Heart left ventricle (tissue), 16 donors: ENCODE results near the gene LIPF. TPM values are rescaled to one million over a fixed set of nuclear protein-coding genes. Genes with fewer than 3 reads are reported as not detected.

Experiments used
- ATAC-seq, 4 donors: fragments of 200-7000 bp; cut with Tn5 transposase; one replicate each; pipeline ENCODE4 v1.9.1; 2020 to 2022; ENCODE audit warnings: moderate library complexity in 4 of 4, mild to moderate bottlenecking in 3 of 4, moderate number of reproducible peaks in 1 of 4
- DNase-seq, 5 donors: peaks; one replicate each; pipeline ENCODE4 v3.0.0-alpha.2; 2020
- H3K27ac ChIP-seq, 12 donors: fragments of 200-600 bp; sonication (generic) in 4 of 12; one replicate each; pipeline versions ENCODE4 v1.5.0 to v1.8.0; 2016 to 2022; ENCODE audit warnings: mild to moderate bottlenecking in 2 of 12
- H3K27me3 ChIP-seq, 9 donors: fragments of 200-600 bp; sonication (generic) in 2 of 9; one replicate each; pipeline versions ENCODE4 v1.5.1 to v1.8.0; 2016 to 2022; ENCODE audit warnings: mild to moderate bottlenecking in 3 of 9
- H3K36me3 ChIP-seq, 9 donors: fragments of 200-600 bp; sonication (generic) in 2 of 9; one replicate each; pipeline versions ENCODE4 v1.5.0 to v1.8.0; 2018 to 2022; ENCODE audit warnings: mild to moderate bottlenecking in 2 of 9
- H3K4me1 ChIP-seq, 12 donors: fragments of 200-600 bp; sonication (generic) in 4 of 12; one replicate each; pipeline versions ENCODE4 v1.5.0 to v1.8.0; 2016 to 2022; ENCODE audit warnings: mild to moderate bottlenecking in 3 of 12
- H3K4me3 ChIP-seq, 12 donors: fragments of 200-600 bp; sonication (generic) in 4 of 12; one replicate each; pipeline versions ENCODE4 v1.5.0 to v1.8.0; 2017 to 2022; ENCODE audit warnings: mild to moderate bottlenecking in 9 of 12, moderate library complexity in 4 of 12
- H3K9me3 ChIP-seq, 12 donors: fragments of 200-600 bp; sonication (generic) in 4 of 12; one replicate each; pipeline versions ENCODE4 v1.5.0 to v1.8.0; 2016 to 2022; ENCODE audit warnings: mild to moderate bottlenecking in 1 of 12
- POLR2A ChIP-seq, 2 donors: fragments of 450-650 bp; IDR thresholded peaks; one replicate each; pipeline ENCODE4 v1.6.1; 2017; ENCODE audit warnings: antibody characterized with exemption in 2 of 2, mild to moderate bottlenecking in 2 of 2, moderate library complexity in 2 of 2
- WGBS, 4 donors: extraction: QIAGEN DNeasy Blood & Tissue Kit in 2 of 4; methylation state at CpG; one replicate each; pipeline versions ENCODE4 v1.1.5 to v1.1.7; 2013 to 2018; 5-methylcytosine and 5-hydroxymethylcytosine counted together
- intact Hi-C, 10 donors: fragments of 100-400 bp; cut with DNase I; formaldehyde crosslinking; loops; one replicate each; pipeline versions ENCODE4 v1.11.1 to v1.14.2; 2022
- polyA plus RNA-seq, 2 donors: library from polyadenylated mRNA; stranded (reverse); fragments of 200-250 nt; gene quantifications; one replicate each; pipeline ENCODE4 v1.2.3, GENCODE V29; 2013
- total RNA-seq, 9 donors: library from RNA; depleted of rRNA in 2 of 9; stranded (reverse); fragments of >200 nt in 2 of 9; fragmentation: NEBNext Ultra II Directional in 3 of 9; extraction: Animal tissue kit (Norgen Biotek cat#: 25700) in 3 of 9; gene quantifications; one replicate each; pipeline versions ENCODE4 v1.1.0 to v1.2.4, GENCODE V29; 2016 to 2023
- TF ChIP-seq, protein P1 (sequence below), 12 donors: fragments of 200-600 bp; sonication (generic) in 4 of 12; IDR thresholded peaks; one replicate each; pipeline versions ENCODE4 v1.5.0 to v1.8.0; 2018 to 2022; ENCODE audit warnings: antibody characterized with exemption in 12 of 12, mild to moderate bottlenecking in 5 of 12
- donor health status: ischemic (EF 13 %, LVEDD 7.1; RV severe dilation, severe dysfunction).
- donor health status: healthy with polysubstance abuse.
- donor health status: DM: no; HTN: yes; CAD: no.
- donor health status: DM: no; HTN: no; CAD: no.
- donor health status: ischemic (EF 25% LVEDD 6.9; RV normal size, moderate dysfunction).
- donor health status: ischemic (EF 25% LVEDD 5.7; RV mildly dilated, moderate dysfunction).
- donor health status: healthy.
- donor health status: DM: yes; HTN: yes; CAD: no.
- donor health status: ischemic (EF 35%, LVEDD 5.7; RV mildly dilated, moderate dysfunction).
- donor health status: nonischemic (EF 11% LVEDD 7.7; RV severe dilation, severe dysfunction).
- donor health status: DM: yes; HTN: yes; CAD: no.
- donor health status: PGD.
- donor health status: ischemic (EF 29% LVEDD 5.4; RV normal size, mild dysfunction).
- donor health status: nonischemic (EF 23%, LVEDD 6.1; RV moderate dilation, normal function).

LIPF gene
- total and polyA plus RNA-seq, 11 donors = 1.0 TPM; not detected in 10

DNA sequence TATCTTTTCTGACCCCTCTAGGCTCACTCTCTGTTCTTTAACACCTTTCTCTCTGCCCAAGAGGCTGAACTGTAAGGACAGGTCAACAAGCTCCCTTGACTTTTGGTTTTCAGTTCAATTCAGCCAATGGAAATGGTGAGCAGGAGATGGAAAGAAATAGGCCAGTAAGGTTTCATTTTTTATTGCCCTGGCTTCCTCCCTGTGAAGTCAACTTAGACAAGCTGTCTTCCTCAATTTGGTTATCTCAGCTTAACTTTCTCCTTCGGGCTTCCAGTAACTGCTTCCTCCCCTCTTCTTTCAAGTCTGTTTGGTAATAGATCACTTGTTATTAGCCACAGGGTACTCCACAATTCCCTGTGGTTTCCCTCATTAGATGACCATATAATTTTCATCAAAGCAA is 61.6 kb downstream of the LIPF start:
- 12 to 24% (median 17%) methylated on average over 1 of the region's 1 CpG for WGBS, 4 donors
- no peak for ATAC-seq
- intact Hi-C loops = no loop called here
- Histone ChIP-seq H3K4me1 (no peaks in the 10 kb centered on the region), H3K36me3 (no peaks in the 10 kb centered on the region), H3K27me3 (peaks cover 0 to 24% (median 4%) of the 10 kb centered on the region in 9 donors), H3K9me3 (no peaks in the 10 kb centered on the region), H3K27ac (no peak overlapping the region), H3K4me3 (no peak overlapping the region)
- TF ChIP-seq, protein P1, sequence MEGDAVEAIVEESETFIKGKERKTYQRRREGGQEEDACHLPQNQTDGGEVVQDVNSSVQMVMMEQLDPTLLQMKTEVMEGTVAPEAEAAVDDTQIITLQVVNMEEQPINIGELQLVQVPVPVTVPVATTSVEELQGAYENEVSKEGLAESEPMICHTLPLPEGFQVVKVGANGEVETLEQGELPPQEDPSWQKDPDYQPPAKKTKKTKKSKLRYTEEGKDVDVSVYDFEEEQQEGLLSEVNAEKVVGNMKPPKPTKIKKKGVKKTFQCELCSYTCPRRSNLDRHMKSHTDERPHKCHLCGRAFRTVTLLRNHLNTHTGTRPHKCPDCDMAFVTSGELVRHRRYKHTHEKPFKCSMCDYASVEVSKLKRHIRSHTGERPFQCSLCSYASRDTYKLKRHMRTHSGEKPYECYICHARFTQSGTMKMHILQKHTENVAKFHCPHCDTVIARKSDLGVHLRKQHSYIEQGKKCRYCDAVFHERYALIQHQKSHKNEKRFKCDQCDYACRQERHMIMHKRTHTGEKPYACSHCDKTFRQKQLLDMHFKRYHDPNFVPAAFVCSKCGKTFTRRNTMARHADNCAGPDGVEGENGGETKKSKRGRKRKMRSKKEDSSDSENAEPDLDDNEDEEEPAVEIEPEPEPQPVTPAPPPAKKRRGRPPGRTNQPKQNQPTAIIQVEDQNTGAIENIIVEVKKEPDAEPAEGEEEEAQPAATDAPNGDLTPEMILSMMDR (IDR thresholded peaks at IDR 0.05) = no peak
- no peak for TF ChIP-seq POLR2A (IDR thresholded peaks at IDR 0.05)
- no peak for DNase-seq

DNA sequence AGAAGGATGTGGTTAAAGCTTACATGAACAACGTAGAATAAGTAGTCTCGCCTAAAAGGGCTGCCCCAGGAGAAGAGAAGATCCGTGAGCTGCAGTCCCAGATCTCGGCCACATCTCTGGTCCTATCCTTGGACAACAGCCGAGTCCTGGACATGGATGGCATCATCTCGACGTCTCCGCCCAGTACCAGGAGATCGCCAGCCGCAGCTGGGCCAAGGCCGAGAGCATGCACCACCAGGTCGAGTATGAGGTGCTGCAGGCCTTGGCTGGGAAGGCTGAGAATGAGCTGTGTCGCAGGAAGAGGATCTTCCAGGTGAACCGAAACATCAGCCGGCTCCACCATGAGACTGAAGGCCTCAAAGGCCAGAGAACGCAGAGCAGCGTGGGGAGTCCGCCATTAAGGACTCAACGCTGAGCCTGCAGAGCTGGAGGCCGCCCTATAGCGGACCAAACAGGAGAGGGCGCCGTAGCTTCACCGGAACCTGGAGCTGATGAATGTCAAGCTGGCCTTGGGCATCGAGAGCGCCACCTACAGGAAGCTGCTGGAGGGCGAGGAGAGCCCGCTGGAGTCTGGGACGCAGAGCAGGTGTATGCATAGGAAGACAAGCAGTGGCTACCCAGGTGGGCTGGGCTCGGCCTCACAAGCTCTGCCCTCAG is 64.0 kb downstream of the LIPF start:
- 54 to 62% (median 61%) methylated on average over 24 to 30 of the region's 30 CpGs for WGBS, 4 donors
- peaks cover 0 to 25% (median 4%) of the 10 kb centered on the region in 9 donors for H3K27me3 ChIP-seq
- peak in 1 of 4 donors; percentile 49 for ATAC-seq
- no peak overlapping the region for H3K27ac ChIP-seq
- no peaks in the 10 kb centered on the region for H3K9me3 ChIP-seq
- no peaks in the 10 kb centered on the region for H3K36me3 ChIP-seq
- H3K4me1 ChIP-seq = peaks cover 0 to 4% (median 0%) of the 10 kb centered on the region in 12 donors
- no peak overlapping the region for H3K4me3 ChIP-seq
- no peak for TF ChIP-seq POLR2A (IDR thresholded peaks at IDR 0.05)
- TF ChIP-seq, protein P1 (IDR thresholded peaks at IDR 0.05) = peak in 3 of 12 donors; percentile 7 to 29 (median 21)
- peak in 2 of 5 donors; percentile 38 to 57 for DNase-seq
- intact Hi-C loops = no loop called here

Other genes with a start within 250 kb of the LIPF start
- gene RNLS, start 81.1 kb upstream of the LIPF start, total RNA-seq = 10 to 100 TPM in 7 of 9 donors, 1 to 10 TPM in 2; 8.7 to 30.7 (median 16.7) TPM
- gene RNLS, start 81.1 kb upstream of the LIPF start, polyA plus RNA-seq = 1 to 10 TPM; 6.6 to 6.8 TPM
- not detected for gene LIPJ, start 77.7 kb upstream of the LIPF start, total RNA-seq
- gene LIPJ, start 77.7 kb upstream of the LIPF start, polyA plus RNA-seq = under 1 TPM in 1 of 2 donors, not detected in 1; 0.03 TPM
- gene LIPK, start 41.8 kb downstream of the LIPF start, total RNA-seq = not detected
- not detected for gene LIPK, start 41.8 kb downstream of the LIPF start, polyA plus RNA-seq
- gene LIPN, start 95.6 kb downstream of the LIPF start, total RNA-seq = under 1 TPM in 1 of 9 donors, not detected in 8; 0.43 TPM
- not detected for gene LIPN, start 95.6 kb downstream of the LIPF start, polyA plus RNA-seq
- not detected for gene LIPM, start 138.3 kb downstream of the LIPF start, total RNA-seq
- gene LIPM, start 138.3 kb downstream of the LIPF start, polyA plus RNA-seq = not detected
- 1 to 10 TPM in 1 of 9 donors, under 1 TPM in 1, not detected in 7; 0.52 to 5.9 TPM for gene ANKRD22, start 187.4 kb downstream of the LIPF start, total RNA-seq
- under 1 TPM in 1 of 2 donors, not detected in 1; 0.12 TPM for gene ANKRD22, start 187.4 kb downstream of the LIPF start, polyA plus RNA-seq
- gene STAMBPL1, start 215.8 kb downstream of the LIPF start, total RNA-seq = 1 to 10 TPM; 1.2 to 6.3 (median 3.9) TPM
- gene STAMBPL1, start 215.8 kb downstream of the LIPF start, polyA plus RNA-seq = 1 to 10 TPM; 1.0 to 1.2 TPM